Eye (tissue), 1 donor: ENCODE measurements around the gene PIAS1.
"Not testable (repeated sequence)": the region's sequence is repeated elsewhere in the genome, so short reads cannot be mapped to it uniquely, and the experiment has no call there.

Experiments
- DNase-seq: peaks from one replicate; pipeline ENCODE4 v3.0.0-alpha.2; 2015

Gene PIAS1

GRCh38 chr15:68129072-68129471 lies 75.0 kb downstream of the PIAS1 start:
- DNase-seq = no peak

GRCh38 chr15:68130851-68131250 lies 76.7 kb downstream of the PIAS1 start:
- no peak for DNase-seq

GRCh38 chr15:68137096-68137495 lies 83.0 kb downstream of the PIAS1 start:
- no peak for DNase-seq

GRCh38 chr15:68143129-68143528 lies 89.0 kb downstream of the PIAS1 start:
- DNase-seq = no peak

GRCh38 chr15:68143785-68144184 lies 89.7 kb downstream of the PIAS1 start:
- no peak for DNase-seq

- no peak for DNase-seq
Observed at GRCh38 chr15:68145706-68146105, 91.6 kb downstream of the PIAS1 start.

GRCh38 chr15:68148039-68148438 lies 93.9 kb downstream of the PIAS1 start:
- DNase-seq = no peak

GRCh38 chr15:68149059-68149458 lies 94.9 kb downstream of the PIAS1 start:
- no peak for DNase-seq

- no peak for DNase-seq
Observed at GRCh38 chr15:68150187-68150586, 96.1 kb downstream of the PIAS1 start.

- DNase-seq = no peak
Observed at GRCh38 chr15:68151277-68151676, 97.2 kb downstream of the PIAS1 start.

GRCh38 chr15:68152342-68152741 lies 98.2 kb downstream of the PIAS1 start:
- DNase-seq = no peak

- peak; percentile 85 for DNase-seq
Observed at GRCh38 chr15:68154923-68155559, 100.9 kb downstream of the PIAS1 start.

- no peak for DNase-seq
Observed at GRCh38 chr15:68157074-68157473, 103.0 kb downstream of the PIAS1 start.

- DNase-seq = no peak
Observed at GRCh38 chr15:68158046-68158628, 104.0 kb downstream of the PIAS1 start.

GRCh38 chr15:68163191-68163590 lies 109.1 kb downstream of the PIAS1 start:
- DNase-seq = no peak

- DNase-seq = no peak
Observed at GRCh38 chr15:68166847-68167246, 112.7 kb downstream of the PIAS1 start.

- not testable (repeated sequence) for DNase-seq
Observed at GRCh38 chr15:68172037-68172436, 117.9 kb downstream of the PIAS1 start.

- no peak for DNase-seq
Observed at GRCh38 chr15:68173119-68173518, 119.0 kb downstream of the PIAS1 start.

- DNase-seq = no peak
Observed at GRCh38 chr15:68175526-68175925, 121.4 kb downstream of the PIAS1 start.

GRCh38 chr15:68176601-68177000 lies 122.5 kb downstream of the PIAS1 start:
- no peak for DNase-seq

GRCh38 chr15:68177742-68178141 lies 123.6 kb downstream of the PIAS1 start:
- DNase-seq = no peak

- DNase-seq = no peak
Observed at GRCh38 chr15:68183616-68184315, 129.7 kb downstream of the PIAS1 start.

- no peak for DNase-seq
Observed at GRCh38 chr15:68184616-68185480, 130.7 kb downstream of the PIAS1 start.
